Measurements from ENCODE around the gene SLC25A19.
A peak's percentile ranks its signal among the peaks of the same experiment; 100 is the strongest.

SLC25A19 gene

DNA sequence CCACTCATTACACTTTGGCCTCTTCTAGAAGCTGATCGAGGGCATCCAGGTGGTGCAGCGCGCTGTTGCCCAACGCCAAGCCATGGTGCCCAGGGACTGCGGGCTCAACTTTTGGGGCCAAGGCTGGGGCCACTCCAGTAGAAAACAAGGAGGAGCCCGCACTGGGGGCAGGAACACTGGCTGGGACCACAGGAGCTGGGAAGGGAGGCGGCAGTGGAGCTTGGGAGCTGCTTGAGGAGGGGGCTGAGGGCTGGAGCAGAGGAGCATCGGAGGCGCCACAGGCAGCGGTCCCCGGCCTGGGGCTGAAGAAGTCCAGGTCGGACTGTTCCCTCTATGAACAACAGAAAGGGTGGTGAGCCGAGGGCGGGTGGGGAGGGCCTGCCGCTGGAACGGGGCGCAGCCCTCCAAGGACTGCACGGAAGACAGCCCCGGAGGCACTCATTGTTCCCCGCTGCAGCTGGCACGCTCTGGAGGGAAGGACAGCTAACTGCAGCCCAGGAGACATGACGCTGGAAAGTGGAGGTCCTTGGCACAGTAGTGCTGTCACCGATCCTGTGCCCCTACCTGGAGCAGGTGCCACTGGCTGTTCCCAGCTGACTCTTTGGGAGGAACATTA, 49.3 kb downstream of the SLC25A19 start:
- no peak for DNase-seq

DNA sequence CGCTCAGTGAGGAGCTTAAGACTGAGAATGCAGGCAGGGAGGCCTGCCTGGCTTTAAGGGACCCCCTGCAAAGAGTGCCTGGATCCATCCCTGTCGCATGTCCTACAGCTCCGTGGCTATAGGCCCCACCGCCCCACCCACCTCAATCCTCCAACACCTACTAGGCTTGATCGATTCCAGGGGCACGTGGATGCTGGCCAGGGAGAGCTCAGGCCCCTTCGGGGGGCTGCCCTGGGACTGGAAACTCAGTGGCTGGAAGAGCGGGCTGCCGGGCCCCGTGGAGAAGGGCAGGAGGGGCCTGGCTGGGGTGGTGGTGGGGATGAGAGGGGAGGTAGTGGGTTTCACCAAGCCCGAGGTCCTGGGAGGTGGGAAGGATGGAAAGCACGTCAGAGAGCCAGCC, 50.0 kb downstream of the SLC25A19 start:
- no peak for DNase-seq

DNA sequence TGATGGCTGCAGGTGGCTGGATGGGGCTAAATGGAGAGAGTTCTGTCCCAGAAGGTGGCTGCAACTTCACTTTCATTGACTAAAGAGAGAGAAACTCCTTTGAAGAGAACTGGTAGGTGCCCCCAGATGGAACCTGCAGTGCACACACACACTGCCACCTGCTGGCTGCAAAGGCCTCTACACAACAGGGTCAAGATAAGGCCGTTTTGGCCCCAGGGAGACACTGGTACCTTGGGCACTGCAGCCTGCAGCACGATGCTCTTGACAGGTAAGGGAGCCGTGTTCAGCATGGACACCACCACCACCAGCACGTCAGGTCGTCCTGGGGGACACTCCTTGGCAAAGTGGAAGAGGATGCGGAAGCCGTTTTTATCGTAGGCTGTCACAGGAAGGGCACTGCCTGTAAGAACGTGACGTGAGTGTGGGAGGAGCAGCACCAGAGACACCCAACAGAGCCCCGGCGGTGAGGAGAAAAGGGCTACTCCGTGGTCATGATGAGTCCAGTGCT, 50.5 kb downstream of the SLC25A19 start:
- DNase-seq: peak; percentile 41

DNA sequence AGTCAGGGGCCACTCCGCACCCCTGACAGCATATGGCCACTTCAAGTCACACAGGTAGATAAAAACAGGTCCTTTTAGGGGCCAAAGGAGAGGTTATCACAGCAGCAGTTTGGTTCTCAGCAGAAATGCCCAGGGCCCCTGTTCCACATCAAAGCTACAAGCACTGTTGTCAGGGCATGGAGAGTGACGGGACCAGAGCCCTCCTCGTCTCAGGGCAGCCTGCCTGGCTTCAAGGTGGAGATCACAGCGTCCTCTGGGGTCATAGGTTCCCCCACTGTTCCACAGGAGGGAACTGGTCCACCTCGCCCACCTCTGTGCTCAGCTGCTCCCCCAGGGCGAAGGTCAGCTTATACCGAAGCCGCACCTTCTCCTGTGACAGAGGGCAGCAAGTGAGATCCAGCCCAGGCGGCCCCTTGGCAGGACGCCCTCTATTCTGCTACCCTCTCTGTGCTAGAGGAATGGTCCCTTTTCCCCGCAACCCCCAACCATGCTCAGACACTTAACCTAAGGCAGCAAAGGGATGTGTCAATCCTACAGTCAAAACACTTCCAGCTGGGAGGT, 51.1 kb downstream of the SLC25A19 start:
- no peak for DNase-seq

DNA sequence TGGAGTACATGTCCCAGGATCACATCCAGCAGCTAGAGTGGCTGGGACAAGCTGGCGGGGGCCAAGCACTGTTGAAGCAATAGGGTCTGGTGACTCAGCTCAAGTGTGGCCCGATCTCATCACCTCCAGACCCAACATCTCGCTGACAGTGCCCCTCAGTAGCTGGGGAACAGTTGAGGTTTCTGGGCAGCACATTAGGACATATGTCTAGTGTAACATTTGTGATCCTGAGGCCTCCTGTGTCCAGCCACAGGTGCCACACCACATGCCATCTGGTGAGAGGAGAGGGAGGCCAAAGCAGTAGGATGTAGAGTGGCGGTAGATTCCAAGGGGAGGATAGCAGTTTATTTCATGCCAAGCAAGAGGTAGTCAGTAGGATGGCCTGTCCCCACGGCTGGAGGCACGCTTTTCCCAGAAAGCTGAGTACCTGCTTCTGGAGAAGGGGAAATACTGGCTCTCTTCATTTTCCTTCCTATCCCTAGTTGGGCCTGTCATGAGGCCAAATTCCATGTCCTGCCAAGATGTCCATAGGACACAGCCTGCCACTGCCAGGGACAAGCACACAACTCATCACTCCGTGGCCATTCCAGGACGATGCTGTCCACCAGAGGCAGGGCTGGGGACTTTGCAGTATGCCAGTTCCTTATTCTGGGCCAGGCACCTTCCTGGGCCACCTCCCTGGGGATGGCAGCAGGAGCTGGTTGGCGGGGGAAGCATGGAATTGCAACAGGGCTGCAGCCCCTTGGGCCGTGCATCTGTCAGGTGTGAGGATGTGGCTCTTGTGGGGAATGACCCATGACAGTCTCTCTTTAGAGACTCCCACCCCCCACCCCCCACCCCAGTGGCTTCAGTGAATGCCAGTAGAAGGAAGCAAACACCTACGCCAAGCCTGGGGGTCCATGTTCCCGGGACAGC, 51.9 kb downstream of the SLC25A19 start:
- no peak for DNase-seq

DNA sequence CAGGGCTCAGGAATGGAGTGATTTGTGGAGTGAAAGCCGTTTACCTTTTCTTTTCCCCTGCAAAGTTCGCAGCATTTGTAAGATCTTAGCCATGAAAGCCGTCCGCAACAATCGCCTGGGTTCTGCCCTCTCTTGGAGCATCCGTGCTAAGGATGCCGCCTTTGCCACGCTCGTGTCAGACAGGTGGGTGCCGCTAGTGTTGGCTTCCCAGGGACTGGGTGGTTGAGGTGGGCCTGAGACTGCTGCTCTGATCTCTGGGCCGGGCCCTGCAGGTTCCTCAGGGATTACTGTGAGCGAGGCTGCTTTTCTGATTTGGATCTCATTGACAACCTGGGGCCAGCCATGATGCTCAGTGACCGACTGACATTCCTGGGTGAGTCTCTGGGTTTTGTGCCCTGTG, 56.4 kb downstream of the SLC25A19 start:
- no peak for DNase-seq

DNA sequence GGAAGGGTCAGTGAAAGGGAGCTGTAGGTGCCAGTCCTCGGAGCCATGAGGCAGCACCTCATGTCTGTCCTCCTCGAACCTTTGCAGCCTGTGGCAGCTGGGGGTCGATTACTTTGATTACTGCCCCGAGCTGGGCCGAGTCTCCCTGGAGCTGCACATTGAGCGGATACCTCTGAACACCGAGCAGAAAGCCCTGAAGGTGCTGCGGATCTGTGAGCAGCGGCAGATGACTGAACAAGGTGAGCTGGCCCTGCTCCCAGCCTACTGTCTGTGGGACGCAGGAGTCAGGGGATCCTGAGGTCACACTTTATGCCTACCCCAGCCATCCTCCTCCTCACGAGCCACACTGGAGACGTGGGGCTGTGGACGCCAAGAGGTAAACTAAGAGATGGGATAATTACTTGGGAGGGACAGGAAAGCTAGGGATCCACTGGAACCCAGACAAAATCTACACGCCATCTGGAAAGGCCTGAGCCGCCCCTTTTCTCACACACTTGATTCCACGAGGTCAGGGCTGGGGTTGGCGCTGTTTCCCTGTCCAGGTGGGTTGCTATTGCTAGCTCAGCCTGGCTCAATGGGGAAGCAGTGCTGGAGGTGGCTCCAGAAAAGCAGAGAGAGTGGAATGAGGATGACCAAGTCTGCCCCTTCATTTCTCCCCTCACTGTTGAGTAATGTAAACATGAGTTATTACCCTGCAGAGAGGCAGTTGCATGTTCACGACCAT, 57.3 kb downstream of the SLC25A19 start:
- DNase-seq: no peak

DNA sequence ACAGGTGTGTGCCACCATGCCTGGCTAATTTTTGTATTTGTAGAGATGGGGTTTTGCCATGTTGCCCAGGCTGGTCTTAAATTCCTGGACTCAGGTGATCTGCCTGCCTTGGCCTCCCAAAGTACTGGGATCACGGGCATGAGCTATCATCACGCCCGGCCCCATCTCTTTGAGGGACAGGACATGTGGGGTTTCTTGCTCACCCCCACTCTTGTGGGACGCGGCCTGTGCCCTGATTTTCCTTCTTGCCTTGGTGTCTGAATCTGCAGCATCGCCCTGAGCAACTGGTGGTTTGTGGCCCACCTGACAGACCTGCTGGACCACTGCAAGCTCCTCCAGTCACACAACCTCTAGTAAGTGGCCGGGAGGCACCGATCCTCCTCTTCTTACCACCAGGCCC, 58.2 kb downstream of the SLC25A19 start:
- DNase-seq: no peak

DNA sequence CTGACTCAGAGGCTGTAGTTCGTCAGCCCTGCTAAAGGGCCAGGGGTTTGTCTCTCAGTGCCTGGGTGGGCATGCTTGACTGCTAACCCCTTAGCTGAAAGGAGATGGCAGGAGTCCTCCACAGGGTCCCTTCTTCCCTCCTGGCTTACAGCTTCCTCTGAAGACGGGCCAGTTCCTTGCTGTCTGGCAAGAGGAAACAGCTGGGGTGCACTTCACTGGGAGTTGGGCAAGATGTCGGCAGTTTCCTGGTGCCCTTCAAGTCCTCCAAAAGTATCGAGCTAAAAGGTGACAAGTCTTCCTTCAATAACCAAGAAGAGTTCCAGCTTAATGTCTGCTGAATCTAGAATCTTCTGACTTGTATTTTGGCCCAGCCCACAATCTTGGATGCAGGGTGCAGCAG, 60.4 kb downstream of the SLC25A19 start:
- no peak for DNase-seq

DNA sequence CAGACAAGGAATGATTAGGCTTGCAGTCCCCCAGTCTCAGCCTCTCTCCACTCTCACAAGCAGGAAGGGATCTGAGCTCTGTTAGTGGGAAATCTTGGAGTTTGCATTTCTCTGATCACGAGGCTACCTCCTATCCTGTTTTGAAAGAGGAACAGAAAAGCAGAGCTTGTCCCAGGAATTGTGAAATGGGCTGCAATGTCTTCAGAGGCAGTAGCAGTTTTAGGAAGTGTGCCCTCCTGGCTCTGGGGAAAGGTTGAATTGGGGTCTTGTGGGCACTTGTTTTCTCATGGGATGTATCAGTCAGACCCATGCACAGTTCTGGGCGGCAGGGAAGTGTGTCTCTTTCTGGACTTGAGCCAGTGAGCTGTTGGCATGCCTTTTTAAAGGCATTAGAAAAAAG, 60.9 kb downstream of the SLC25A19 start:
- DNase-seq: no peak

DNA sequence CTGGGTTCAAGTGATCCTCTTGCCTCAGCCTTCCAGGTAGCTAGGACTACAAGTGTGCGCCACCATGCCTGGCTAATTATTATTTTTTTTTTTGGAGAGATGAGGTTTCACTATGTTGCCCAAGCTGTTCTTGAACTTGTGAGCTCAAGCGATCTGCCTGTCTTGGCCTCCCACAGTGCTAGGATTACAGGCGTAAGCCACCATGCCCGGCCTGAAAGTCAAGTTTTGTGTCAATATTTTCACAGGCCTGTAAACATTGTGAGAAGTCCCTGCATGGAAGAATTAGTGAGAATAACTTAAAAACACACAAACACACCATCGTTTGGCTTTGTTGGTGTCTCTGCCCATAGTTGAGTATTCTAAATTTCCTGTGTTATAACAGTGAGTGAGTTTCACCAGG, 61.5 kb downstream of the SLC25A19 start:
- DNase-seq: no peak

DNA sequence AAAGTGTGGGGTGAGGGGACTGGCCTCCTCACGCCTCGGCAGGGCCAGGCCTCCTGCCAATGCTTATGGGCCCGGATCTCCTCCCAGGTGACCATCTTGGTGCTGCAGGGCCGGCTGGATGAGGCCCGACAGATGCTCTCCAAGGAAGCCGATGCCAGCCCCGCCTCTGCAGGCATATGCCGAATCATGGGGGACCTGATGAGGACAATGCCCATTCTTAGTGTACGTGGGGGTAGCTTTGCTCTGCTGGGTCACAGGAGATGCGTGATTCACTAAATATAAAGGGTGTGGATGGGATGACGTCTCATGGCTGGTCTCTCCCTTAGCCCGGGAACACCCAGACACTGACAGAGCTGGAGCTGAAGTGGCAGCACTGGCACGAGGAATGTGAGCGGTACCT, 64.2 kb downstream of the SLC25A19 start:
- no peak for DNase-seq

All from GDM1 (cell line).